DMS53 treated with DMSO at 0.1 percent for 48 hours (cell line): ENCODE results near the gene BCL7B.
"Not testable (repeated sequence)": the region's sequence is repeated elsewhere in the genome, so short reads cannot be mapped to it uniquely, and the experiment has no call there.

Experiments used
- DNase-seq: peaks from one replicate; lab custom pipeline; 2025; ENCODE audit not compliant: unreplicated experiment; lab: John Stamatoyannopoulos, UW

BCL7B gene

GRCh38 chr7:73573276-73573675 lies 15.8 kb upstream of the BCL7B start:
- DNase-seq, result no peak

- DNase-seq, result no peak
Measured at GRCh38 chr7:73572767-73573186, 15.3 kb upstream of the BCL7B start.

- DNase-seq, result no peak
Measured at GRCh38 chr7:73570977-73571376, 13.5 kb upstream of the BCL7B start.

GRCh38 chr7:73570521-73570920 lies 13.0 kb upstream of the BCL7B start:
- no peak for DNase-seq

- DNase-seq, result no peak
Measured at GRCh38 chr7:73569042-73569608, 11.6 kb upstream of the BCL7B start.

GRCh38 chr7:73567846-73568685 lies 10.6 kb upstream of the BCL7B start:
- no peak for DNase-seq

GRCh38 chr7:73567140-73567539 lies 9.7 kb upstream of the BCL7B start:
- no peak for DNase-seq

GRCh38 chr7:73566431-73566830 lies 8.9 kb upstream of the BCL7B start:
- DNase-seq, result not testable (repeated sequence)

- peak; percentile 8 for DNase-seq
Measured at GRCh38 chr7:73565675-73566340, 8.3 kb upstream of the BCL7B start.

- DNase-seq, result peak; percentile 5
Measured at GRCh38 chr7:73560109-73560835, 2.8 kb upstream of the BCL7B start.

GRCh38 chr7:73557108-73557396 lies 438 bp downstream of the BCL7B start:
- DNase-seq, result peak; percentile 97

GRCh38 chr7:73556208-73557107 lies 1.0 kb downstream of the BCL7B start:
- DNase-seq, result no peak

- DNase-seq, result no peak
Measured at GRCh38 chr7:73555411-73555982, 2.0 kb downstream of the BCL7B start.

- not testable (repeated sequence) for DNase-seq
Measured at GRCh38 chr7:73550093-73550492, 7.4 kb downstream of the BCL7B start.

GRCh38 chr7:73549176-73549575 lies 8.3 kb downstream of the BCL7B start:
- DNase-seq, result no peak

- no peak for DNase-seq
Measured at GRCh38 chr7:73547841-73548240, 9.6 kb downstream of the BCL7B start.

GRCh38 chr7:73544678-73545077 lies 12.8 kb downstream of the BCL7B start:
- DNase-seq, result no peak

- DNase-seq, result no peak
Measured at GRCh38 chr7:73541722-73542121, 15.8 kb downstream of the BCL7B start.

- DNase-seq, result no peak
Measured at GRCh38 chr7:73539709-73540108, 17.8 kb downstream of the BCL7B start.

GRCh38 chr7:73538510-73538909 lies 19.0 kb downstream of the BCL7B start:
- not testable (repeated sequence) for DNase-seq
